ENCODE measurements around the gene GID4. TPM values are rescaled to one million over a fixed set of nuclear protein-coding genes. Genes with fewer than 3 reads are reported as not detected.

GID4 gene
- polyA plus RNA-seq, 1 donor = 9.9 TPM

DNA sequence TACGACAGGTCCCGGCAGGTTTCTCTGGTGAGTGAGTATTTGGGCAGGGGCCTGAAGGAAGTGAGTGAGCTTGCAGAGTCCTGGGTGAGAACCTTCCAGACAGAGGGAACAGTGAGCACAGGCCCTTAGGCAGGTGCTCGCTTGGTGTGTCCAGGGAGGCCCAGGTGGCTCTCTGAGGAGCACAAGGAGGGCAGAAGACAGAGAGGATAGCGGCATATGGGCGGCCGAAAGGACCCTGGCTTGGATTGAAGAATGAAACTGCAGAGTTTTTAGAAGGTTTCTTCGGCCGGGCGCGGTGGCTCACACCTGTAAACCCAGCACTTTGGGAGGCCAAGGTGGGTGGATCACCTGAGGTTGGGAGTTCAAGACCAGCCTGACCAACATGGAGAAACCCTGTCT lies 55.2 kb downstream of the GID4 start:
- no peaks in the 10 kb centered on the region for H3K9me3 ChIP-seq (ENCODE audit: control insufficient read depth, low read depth, low read length)
- H3K4me3 ChIP-seq (ENCODE audit: low read length) = no peak overlapping the region
- no peak for DNase-seq
- H3K27me3 ChIP-seq (ENCODE audit: control insufficient read depth, insufficient read depth, low read length) = no peaks in the 10 kb centered on the region
- H3K4me1 ChIP-seq (ENCODE audit: control insufficient read depth, insufficient read depth, low read length) = no peaks in the 10 kb centered on the region
- peaks cover 54% of the 10 kb centered on the region for H3K36me3 ChIP-seq (ENCODE audit: control insufficient read depth, insufficient read depth, low read length)
- WGBS (ENCODE audit: insufficient coverage, low lambda C conversion rate) = 100% methylated on average over 3 of the region's 10 CpGs
- H3K27ac ChIP-seq (ENCODE audit: low read length) = no peak overlapping the region

DNA sequence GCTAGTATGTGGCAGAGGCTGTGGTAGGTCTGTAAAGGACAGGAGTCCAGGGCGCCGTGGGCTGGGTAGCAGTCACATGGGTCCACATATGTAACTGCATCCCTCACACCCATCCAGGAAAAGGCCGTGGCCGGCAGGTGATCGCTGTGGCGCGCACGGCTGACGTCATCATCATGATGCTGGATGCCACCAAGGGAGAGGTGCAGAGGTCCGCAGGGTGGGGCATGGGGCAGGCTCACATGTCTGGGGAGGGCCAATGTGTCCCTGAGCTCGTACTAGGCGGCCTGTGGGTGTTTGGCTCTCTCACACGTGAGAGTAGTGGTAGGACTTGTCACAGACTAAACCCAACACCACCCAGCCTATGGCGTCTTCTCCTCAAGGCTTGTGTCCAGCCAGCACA lies 60.3 kb downstream of the GID4 start:
- H3K4me1 ChIP-seq (ENCODE audit: control insufficient read depth, insufficient read depth, low read length) = no peaks in the 10 kb centered on the region
- H3K27ac ChIP-seq (ENCODE audit: low read length) = no peak overlapping the region
- no peaks in the 10 kb centered on the region for H3K27me3 ChIP-seq (ENCODE audit: control insufficient read depth, insufficient read depth, low read length)
- DNase-seq = no peak
- H3K4me3 ChIP-seq (ENCODE audit: low read length) = no peak overlapping the region
- WGBS (ENCODE audit: insufficient coverage, low lambda C conversion rate) = no CpG with 5 or more reads among the region's 14 CpGs
- H3K9me3 ChIP-seq (ENCODE audit: control insufficient read depth, low read depth, low read length) = no peaks in the 10 kb centered on the region
- peaks cover 77% of the 10 kb centered on the region for H3K36me3 ChIP-seq (ENCODE audit: control insufficient read depth, insufficient read depth, low read length)

DNA sequence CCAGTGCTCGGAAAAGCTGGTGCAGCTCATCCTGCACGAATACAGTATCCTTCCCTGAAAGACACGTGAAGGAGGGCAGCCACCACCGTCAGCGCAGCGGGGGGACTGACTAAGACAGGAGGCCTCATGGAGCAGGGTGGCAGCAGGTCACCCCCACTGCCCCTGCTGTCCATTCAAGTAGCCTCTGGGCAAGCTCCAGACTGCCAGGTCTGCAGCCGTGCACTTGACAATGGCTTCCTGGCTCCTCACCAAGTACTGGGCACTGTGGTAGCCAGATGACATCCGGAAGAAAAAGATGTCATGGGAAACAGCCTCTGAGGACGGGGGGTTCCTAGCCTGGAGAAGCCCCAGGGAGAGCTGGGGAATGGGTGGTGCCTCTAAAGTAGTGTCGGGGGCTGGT lies 61.4 kb downstream of the GID4 start:
- no peak overlapping the region for H3K4me3 ChIP-seq (ENCODE audit: low read length)
- no peaks in the 10 kb centered on the region for H3K4me1 ChIP-seq (ENCODE audit: control insufficient read depth, insufficient read depth, low read length)
- peaks cover 87% of the 10 kb centered on the region for H3K36me3 ChIP-seq (ENCODE audit: control insufficient read depth, insufficient read depth, low read length)
- no peak for DNase-seq
- H3K27ac ChIP-seq (ENCODE audit: low read length) = no peak overlapping the region
- no peaks in the 10 kb centered on the region for H3K9me3 ChIP-seq (ENCODE audit: control insufficient read depth, low read depth, low read length)
- no peaks in the 10 kb centered on the region for H3K27me3 ChIP-seq (ENCODE audit: control insufficient read depth, insufficient read depth, low read length)
- no CpG with 5 or more reads among the region's 10 CpGs for WGBS (ENCODE audit: insufficient coverage, low lambda C conversion rate)

DNA sequence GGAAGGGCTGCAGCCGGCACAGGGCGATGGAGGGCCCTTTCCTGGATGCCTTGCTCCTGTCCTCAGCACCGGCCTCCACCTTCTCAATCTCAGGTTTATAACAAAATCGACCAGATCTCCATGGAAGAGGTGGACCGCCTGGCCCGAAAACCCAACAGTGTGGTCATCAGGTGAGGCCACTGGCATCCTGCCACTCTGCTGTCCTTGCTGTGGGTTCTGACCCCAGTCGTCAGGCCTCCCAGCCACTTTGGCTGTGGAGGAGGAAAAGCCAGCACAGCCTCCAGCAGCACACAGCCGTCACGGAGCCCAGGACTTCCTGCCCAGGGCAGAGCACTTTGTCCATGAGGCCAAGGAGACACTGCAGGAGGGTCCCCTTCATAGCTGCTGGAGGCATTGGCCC lies 62.6 kb downstream of the GID4 start:
- Histone ChIP-seq H3K9me3 (ENCODE audit: control insufficient read depth, low read depth, low read length) (no peaks in the 10 kb centered on the region), H3K4me1 (ENCODE audit: control insufficient read depth, insufficient read depth, low read length) (no peaks in the 10 kb centered on the region), H3K27ac (ENCODE audit: low read length) (no peak overlapping the region), H3K27me3 (ENCODE audit: control insufficient read depth, insufficient read depth, low read length) (no peaks in the 10 kb centered on the region), H3K4me3 (ENCODE audit: low read length) (no peak overlapping the region), H3K36me3 (ENCODE audit: control insufficient read depth, insufficient read depth, low read length) (peaks cover 90% of the 10 kb centered on the region)
- no peak for DNase-seq
- no CpG with 5 or more reads among the region's 9 CpGs for WGBS (ENCODE audit: insufficient coverage, low lambda C conversion rate)

DNA sequence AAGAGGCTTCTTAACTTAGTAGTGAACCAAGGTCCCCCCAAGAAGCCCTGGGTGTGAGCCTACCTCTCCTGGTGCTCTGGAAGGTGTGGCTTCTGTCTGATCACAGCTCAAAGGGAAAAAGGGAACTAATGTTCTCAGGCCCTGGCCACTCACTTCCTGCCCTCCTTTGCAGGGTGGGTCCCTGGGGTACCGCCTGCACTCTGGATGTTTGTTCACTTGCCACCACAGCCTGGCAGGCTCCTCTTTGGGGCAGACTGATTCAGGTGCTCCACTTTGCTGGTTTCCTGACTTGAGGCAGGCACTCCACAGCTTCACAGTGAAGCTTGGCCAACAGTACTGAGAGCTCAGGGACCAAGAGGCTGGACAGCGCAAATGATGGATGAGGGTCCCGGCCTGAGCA lies 63.4 kb downstream of the GID4 start:
- H3K27me3 ChIP-seq (ENCODE audit: control insufficient read depth, insufficient read depth, low read length) = no peaks in the 10 kb centered on the region
- DNase-seq = no peak
- H3K36me3 ChIP-seq (ENCODE audit: control insufficient read depth, insufficient read depth, low read length) = peaks cover 88% of the 10 kb centered on the region
- H3K27ac ChIP-seq (ENCODE audit: low read length) = no peak overlapping the region
- WGBS (ENCODE audit: insufficient coverage, low lambda C conversion rate) = no CpG with 5 or more reads among the region's 3 CpGs
- no peaks in the 10 kb centered on the region for H3K4me1 ChIP-seq (ENCODE audit: control insufficient read depth, insufficient read depth, low read length)
- H3K9me3 ChIP-seq (ENCODE audit: control insufficient read depth, low read depth, low read length) = no peaks in the 10 kb centered on the region
- no peak overlapping the region for H3K4me3 ChIP-seq (ENCODE audit: low read length)

DNA sequence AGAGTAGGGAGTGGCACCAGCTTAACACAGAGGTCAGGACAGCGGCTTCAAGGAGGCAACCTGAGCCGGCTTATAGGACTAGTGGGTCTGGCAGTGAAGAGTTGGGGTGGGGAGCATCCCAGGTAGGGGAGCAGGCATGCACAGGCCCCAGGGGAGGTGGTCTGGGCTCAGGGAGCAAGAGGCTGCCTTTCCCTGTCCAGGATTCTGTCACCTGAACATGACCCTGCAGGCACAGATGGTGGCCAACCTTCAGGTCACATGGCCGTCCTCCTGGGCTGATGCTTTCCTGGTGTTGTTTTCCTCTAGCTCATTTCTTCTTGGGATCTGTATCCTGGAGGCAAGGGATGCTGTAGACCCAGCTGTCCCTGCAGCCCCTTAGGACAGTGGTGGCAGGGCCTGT lies 65.8 kb downstream of the GID4 start:
- peaks cover 70% of the 10 kb centered on the region for H3K36me3 ChIP-seq (ENCODE audit: control insufficient read depth, insufficient read depth, low read length)
- H3K27ac ChIP-seq (ENCODE audit: low read length) = no peak overlapping the region
- no peaks in the 10 kb centered on the region for H3K4me1 ChIP-seq (ENCODE audit: control insufficient read depth, insufficient read depth, low read length)
- no CpG with 5 or more reads among the region's 3 CpGs for WGBS (ENCODE audit: insufficient coverage, low lambda C conversion rate)
- no peak overlapping the region for H3K4me3 ChIP-seq (ENCODE audit: low read length)
- no peaks in the 10 kb centered on the region for H3K27me3 ChIP-seq (ENCODE audit: control insufficient read depth, insufficient read depth, low read length)
- DNase-seq = no peak
- H3K9me3 ChIP-seq (ENCODE audit: control insufficient read depth, low read depth, low read length) = no peaks in the 10 kb centered on the region

DNA sequence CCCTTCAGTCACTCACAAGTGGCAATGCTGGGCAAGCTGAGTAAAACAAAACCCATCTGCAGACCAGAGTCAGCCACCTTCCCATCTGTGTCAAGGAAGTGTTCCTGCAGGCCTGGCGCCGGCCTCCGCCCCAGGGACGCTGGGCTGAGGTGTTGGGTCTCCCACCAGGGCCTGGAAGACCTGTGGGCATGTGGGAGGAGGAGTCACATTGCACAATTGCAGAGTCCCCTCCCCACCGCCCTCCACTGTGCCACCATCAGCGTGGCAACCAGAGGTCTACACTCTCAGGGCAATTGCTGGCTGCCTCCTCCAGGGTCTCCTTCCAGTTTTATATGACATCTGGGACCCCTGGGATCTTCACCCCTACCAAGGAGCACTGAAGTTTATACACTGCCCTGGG lies 66.4 kb downstream of the GID4 start:
- no peak overlapping the region for H3K4me3 ChIP-seq (ENCODE audit: low read length)
- no peaks in the 10 kb centered on the region for H3K27me3 ChIP-seq (ENCODE audit: control insufficient read depth, insufficient read depth, low read length)
- no peaks in the 10 kb centered on the region for H3K4me1 ChIP-seq (ENCODE audit: control insufficient read depth, insufficient read depth, low read length)
- H3K9me3 ChIP-seq (ENCODE audit: control insufficient read depth, low read depth, low read length) = no peaks in the 10 kb centered on the region
- no peak overlapping the region for H3K27ac ChIP-seq (ENCODE audit: low read length)
- WGBS (ENCODE audit: insufficient coverage, low lambda C conversion rate) = no CpG with 5 or more reads among the region's 6 CpGs
- DNase-seq = no peak
- H3K36me3 ChIP-seq (ENCODE audit: control insufficient read depth, insufficient read depth, low read length) = peaks cover 64% of the 10 kb centered on the region

DNA sequence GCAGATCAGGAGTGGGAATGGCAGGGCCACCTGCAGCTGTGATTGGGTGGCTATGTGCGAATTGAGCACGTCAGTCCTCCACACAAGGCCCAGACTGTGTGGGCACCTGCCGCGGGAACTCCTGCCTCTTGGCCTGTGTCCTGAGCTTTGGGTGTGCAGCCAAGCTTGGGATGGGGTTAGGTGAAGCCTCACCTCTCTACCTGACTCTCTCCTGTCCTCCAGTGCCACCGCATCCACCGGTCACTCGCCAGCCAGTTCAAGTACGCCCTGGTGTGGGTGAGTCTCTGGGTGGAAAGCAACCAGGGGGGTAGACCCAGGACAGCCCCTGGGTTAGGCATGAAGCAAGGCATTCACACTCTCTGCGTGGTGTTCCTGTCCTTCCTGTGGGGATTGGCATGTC lies 67.0 kb downstream of the GID4 start:
- no peak for DNase-seq
- Histone ChIP-seq H3K36me3 (ENCODE audit: control insufficient read depth, insufficient read depth, low read length) (peaks cover 59% of the 10 kb centered on the region), H3K9me3 (ENCODE audit: control insufficient read depth, low read depth, low read length) (no peaks in the 10 kb centered on the region), H3K27me3 (ENCODE audit: control insufficient read depth, insufficient read depth, low read length) (no peaks in the 10 kb centered on the region), H3K4me3 (ENCODE audit: low read length) (no peak overlapping the region), H3K4me1 (ENCODE audit: control insufficient read depth, insufficient read depth, low read length) (no peaks in the 10 kb centered on the region), H3K27ac (ENCODE audit: low read length) (no peak overlapping the region)
- WGBS (ENCODE audit: insufficient coverage, low lambda C conversion rate) = no CpG with 5 or more reads among the region's 9 CpGs

DNA sequence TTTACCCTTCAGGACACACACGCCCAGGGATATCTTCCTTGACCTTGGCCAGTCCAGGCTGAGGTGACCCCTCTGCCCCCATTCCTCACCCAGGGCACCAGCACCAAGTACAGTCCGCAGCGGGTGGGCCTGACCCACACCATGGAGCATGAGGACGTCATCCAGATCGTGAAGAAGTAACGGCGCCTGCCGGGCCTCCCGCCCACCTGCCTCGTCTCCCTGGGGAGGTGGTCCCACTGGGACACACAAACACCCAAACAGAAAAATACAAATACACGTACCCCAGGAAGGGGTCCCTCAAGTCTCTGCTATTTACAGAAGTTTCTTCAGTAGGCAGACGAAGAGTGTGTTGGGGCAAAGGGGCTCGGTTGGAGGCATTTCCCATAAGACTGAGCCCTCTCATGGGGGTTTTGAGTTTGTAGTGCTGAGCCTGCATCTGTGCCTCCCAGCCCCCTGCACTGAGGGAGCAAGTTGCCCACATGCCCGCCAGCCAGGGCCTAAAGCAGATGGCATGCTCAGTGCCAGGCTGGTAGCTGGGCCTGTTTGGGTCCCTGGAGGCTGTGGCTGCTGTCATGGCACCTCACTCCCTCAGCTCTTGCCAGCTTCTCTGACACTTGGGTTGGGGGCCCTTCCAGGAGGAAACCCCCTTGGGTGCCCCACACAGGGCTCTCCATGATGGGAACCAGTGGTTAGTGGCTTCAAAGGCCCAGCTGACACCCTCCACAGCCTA lies 68.0 kb downstream of the GID4 start:
- WGBS (ENCODE audit: insufficient coverage, low lambda C conversion rate) = no CpG with 5 or more reads among the region's 14 CpGs
- DNase-seq = no peak
- no peak overlapping the region for H3K4me3 ChIP-seq (ENCODE audit: low read length)
- no peaks in the 10 kb centered on the region for H3K4me1 ChIP-seq (ENCODE audit: control insufficient read depth, insufficient read depth, low read length)
- H3K27ac ChIP-seq (ENCODE audit: low read length) = no peak overlapping the region
- H3K36me3 ChIP-seq (ENCODE audit: control insufficient read depth, insufficient read depth, low read length) = peaks cover 50% of the 10 kb centered on the region
- H3K27me3 ChIP-seq (ENCODE audit: control insufficient read depth, insufficient read depth, low read length) = no peaks in the 10 kb centered on the region
- no peaks in the 10 kb centered on the region for H3K9me3 ChIP-seq (ENCODE audit: control insufficient read depth, low read depth, low read length)

DNA sequence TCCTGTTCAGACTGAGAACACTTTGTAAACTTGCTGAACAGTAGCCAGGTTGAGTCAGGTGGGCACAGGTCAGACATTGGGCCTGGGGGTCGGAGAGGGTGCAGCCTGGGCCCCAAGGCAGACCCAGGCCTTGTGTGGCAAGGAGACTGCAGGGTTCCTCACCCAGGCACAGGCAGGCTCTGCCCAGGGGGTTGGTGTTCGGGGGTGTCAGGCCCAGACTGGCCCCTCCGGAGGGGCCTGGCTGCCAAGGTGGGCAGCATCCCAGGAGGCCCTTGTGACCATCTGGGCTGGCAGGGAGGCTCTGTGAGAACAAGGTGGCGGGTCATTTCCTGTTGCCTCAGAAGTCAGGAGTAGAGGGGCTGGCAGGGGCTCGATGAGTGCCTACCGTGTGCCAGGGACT lies 68.8 kb downstream of the GID4 start:
- Histone ChIP-seq H3K9me3 (ENCODE audit: control insufficient read depth, low read depth, low read length) (no peaks in the 10 kb centered on the region), H3K4me1 (ENCODE audit: control insufficient read depth, insufficient read depth, low read length) (no peaks in the 10 kb centered on the region), H3K27ac (ENCODE audit: low read length) (no peak overlapping the region), H3K4me3 (ENCODE audit: low read length) (no peak overlapping the region), H3K36me3 (ENCODE audit: control insufficient read depth, insufficient read depth, low read length) (peaks cover 46% of the 10 kb centered on the region), H3K27me3 (ENCODE audit: control insufficient read depth, insufficient read depth, low read length) (no peaks in the 10 kb centered on the region)
- no CpG with 5 or more reads among the region's 6 CpGs for WGBS (ENCODE audit: insufficient coverage, low lambda C conversion rate)
- no peak for DNase-seq

Measured in large intestine (tissue), 3 donors.